OCI-LY7 (cell line): ENCODE data around the gene CNIH2. TPM values are rescaled to one million over a fixed set of nuclear protein-coding genes. Genes with fewer than 3 reads are reported as not detected.

Experiments
- BruUV-seq: library from RNA; stranded (reverse); fragments of 400-500 nt; replicated peaks from 2 replicates; lab custom pipeline; 2021; lab: Mats Ljungman, UMichigan
- CTCF ChIA-PET: fragments of 300-600 bp; sonication (Branson Sonifier 250); formaldehyde crosslinking; loops from one replicate; lab custom pipeline; 2022; ENCODE audit warnings: antibody characterized with exemption; ENCODE audit not compliant: unreplicated experiment; lab: Charles Lee
- POLR2A ChIA-PET: fragments of 300-600 bp; sonication (Branson Sonifier 250); formaldehyde crosslinking; loops from one replicate; lab custom pipeline; 2022; ENCODE audit warnings: antibody characterized with exemption; lab: Charles Lee
- DNase-seq: peaks from one replicate; pipeline ENCODE4 v3.0.0-alpha.2; 2015; ENCODE audit warnings: low spot score
- H2AFZ ChIP-seq: fragments of 200-600 bp; sonication (generic), shearing (Covaris generic); 2 replicates; pipeline ENCODE4 v1.6.1; 2014; ENCODE audit warnings: mild to moderate bottlenecking, antibody characterized with exemption, low read length, moderate library complexity
- H3K27ac ChIP-seq: fragments of 200-600 bp; sonication (generic); 2 replicates; pipeline ENCODE4 v1.5.1; 2014; ENCODE audit warnings: mixed run types, low read depth, mild to moderate bottlenecking, moderate library complexity, low read length, inconsistent platforms; ENCODE audit not compliant: poor library complexity, severe bottlenecking
- H3K36me3 ChIP-seq: fragments of 200-600 bp; sonication (generic); 2 replicates; pipeline ENCODE4 v1.6.1; 2014; ENCODE audit warnings: mild to moderate bottlenecking, antibody characterized with exemption, low read length, moderate library complexity, mixed read lengths; ENCODE audit not compliant: insufficient read depth
- H3K4me1 ChIP-seq: fragments of 200-600 bp; sonication (generic); 2 replicates; pipeline ENCODE4 v1.5.1; 2014; ENCODE audit warnings: mild to moderate bottlenecking, low read length; ENCODE audit not compliant: insufficient read depth, poor library complexity, severe bottlenecking
- H3K4me2 ChIP-seq: fragments of 200-600 bp; sonication (generic); 2 replicates; pipeline ENCODE4 v1.6.1; 2014; ENCODE audit warnings: mild to moderate bottlenecking, low read length
- H3K4me3 ChIP-seq: fragments of 200-600 bp; sonication (generic); 2 replicates; pipeline ENCODE4 v1.5.1; 2014; ENCODE audit warnings: mild to moderate bottlenecking, low read depth, low read length; ENCODE audit not compliant: poor library complexity, severe bottlenecking
- H3K79me2 ChIP-seq: fragments of 200-600 bp; sonication (generic); 2 replicates; pipeline ENCODE4 v1.6.1; 2016; ENCODE audit warnings: low read depth, mild to moderate bottlenecking, low read length, moderate library complexity, mixed read lengths; ENCODE audit not compliant: insufficient read depth
- H3K9me2 ChIP-seq: fragments of 200-600 bp; sonication (generic); 2 replicates; pipeline ENCODE4 v1.6.1; 2016; ENCODE audit warnings: mild to moderate bottlenecking, low read length, mixed read lengths; ENCODE audit not compliant: insufficient read depth
- H3K9me3 ChIP-seq: fragments of 200-600 bp; sonication (generic); 2 replicates; pipeline ENCODE4 v1.6.1; 2014; ENCODE audit warnings: mild to moderate bottlenecking, mixed run types, low read length, mixed read lengths
- H4K20me1 ChIP-seq: fragments of 200-600 bp; sonication (generic); 2 replicates; pipeline ENCODE4 v1.6.1; 2014; ENCODE audit warnings: mild to moderate bottlenecking, antibody characterized with exemption, low read length, moderate library complexity, mixed read lengths; ENCODE audit not compliant: insufficient read depth
- CTCF ChIP-seq: fragments of 200-600 bp; sonication (generic); conservative IDR thresholded peaks from 2 replicates; pipeline ENCODE4 v1.5.1; 2014; ENCODE audit warnings: mild to moderate bottlenecking, antibody characterized with exemption, low read length, moderate library complexity, mixed read lengths
- EZH2phosphoT487 ChIP-seq: fragments of 200-600 bp; sonication (generic); IDR thresholded peaks from 2 replicates; pipeline ENCODE4 v1.6.1; 2018; ENCODE audit warnings: low read depth, borderline replicate concordance, mild to moderate bottlenecking, mixed run types, antibody characterized with exemption, low read length, moderate library complexity, mixed read lengths
- intact Hi-C: fragments of 100-400 bp; cut with micrococcal nuclease; formaldehyde crosslinking; loops from one replicate; pipeline ENCODE4 v1.10.0; 2022; ENCODE audit not compliant: unreplicated experiment
- total RNA-seq, 2 experiments: library from RNA; depleted of rRNA in 1 of 2; stranded (reverse); fragments of >200 nt in 1 of 2; shearing (Covaris generic) in 1 of 2; gene quantifications; 2 replicates each; pipeline ENCODE4 v1.2.3, GENCODE V29; 2014 to 2022

The CNIH2 gene
- total RNA-seq, 2 experiments from 2014 or later, result 0.60 to 2.7 TPM

- ChIA-PET POLR2A (interaction anchor here (1.2 kb wide), 1 partner anchor 19 kb away, joined by 4 read pairs; no protein-coding TSS in a partner anchor), CTCF (no interaction called here)
- no TSS peak for BruUV-seq
- Histone ChIP-seq H3K9me2 (no peaks in the 10 kb centered on the region), H3K36me3 (no peaks in the 10 kb centered on the region), H3K79me2 (no peaks in the 10 kb centered on the region), H3K4me3 (no peak overlapping the region), H3K4me1 (peaks cover 33% of the 10 kb centered on the region), H3K4me2 (no peak overlapping the region), H3K27ac (no peak overlapping the region), H3K9me3 (no peaks in the 10 kb centered on the region), H4K20me1 (no peaks in the 10 kb centered on the region), H2AFZ (no peak overlapping the region)
- no peak for TF ChIP-seq EZH2phosphoT487
- TF ChIP-seq CTCF, result 0 out of 2 replicates have a peak, but pooled peaks have one; percentile 12
- DNase-seq, result no peak
- intact Hi-C loops, result no loop called here
These were observed 53.0 kb downstream of the CNIH2 start for GRCh38 chr11:66330931-66331330.

DNA sequence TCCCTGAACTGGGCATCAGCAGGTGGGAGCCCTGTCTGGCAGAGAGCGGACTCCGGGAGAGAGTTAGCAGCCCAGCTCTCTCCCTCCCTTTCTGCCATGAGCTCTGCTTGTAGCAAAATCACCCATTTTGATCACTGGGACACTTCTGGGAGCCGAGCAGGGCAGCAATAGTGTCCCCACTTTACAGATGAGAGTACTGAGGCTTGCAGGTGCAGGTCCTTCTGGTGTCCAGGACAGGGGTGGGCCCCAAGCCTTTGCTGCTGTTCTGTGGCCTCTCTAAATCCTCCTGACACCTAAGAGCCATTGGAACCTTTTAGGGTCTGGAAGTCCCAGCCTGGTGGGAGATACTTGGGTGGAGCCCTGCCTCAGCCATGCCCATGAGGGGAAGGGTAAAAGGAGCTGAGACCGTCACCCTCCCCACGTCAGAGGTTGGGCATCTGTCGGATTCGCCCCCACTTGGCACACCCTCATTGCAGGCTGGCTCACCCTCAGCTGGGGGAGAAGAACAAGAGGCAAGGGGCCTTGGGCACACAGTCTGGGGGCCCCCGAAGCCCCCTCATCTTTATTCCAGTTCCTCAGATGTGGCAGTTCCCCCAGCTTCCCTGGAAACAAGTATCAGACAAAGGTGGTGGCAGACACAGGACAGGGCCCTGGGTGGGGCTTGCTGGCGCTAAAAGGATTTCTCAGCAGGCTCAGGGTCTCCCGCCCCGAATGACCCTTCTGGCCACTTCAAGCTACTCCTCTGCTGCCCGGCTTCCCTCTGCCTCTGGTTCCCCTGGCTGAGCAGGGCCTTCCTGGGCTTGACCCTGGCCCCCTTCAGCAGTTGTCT is 53.8 kb downstream of the CNIH2 start:
- CTCF ChIA-PET, result no interaction called here
- POLR2A ChIA-PET, result interaction anchor here (1.2 kb wide), 1 partner anchor 20 kb away, joined by 4 read pairs; no protein-coding TSS in a partner anchor
- Histone ChIP-seq H3K27ac (no peak overlapping the region), H3K36me3 (peaks cover 3% of the 10 kb centered on the region; the same call in 1 of the 2 replicates), H3K9me2 (no peaks in the 10 kb centered on the region), H3K79me2 (no peaks in the 10 kb centered on the region), H3K9me3 (no peaks in the 10 kb centered on the region), H3K4me1 (peaks cover 33% of the 10 kb centered on the region), H2AFZ (no peak overlapping the region), H3K4me2 (no peak overlapping the region), H3K4me3 (no peak overlapping the region), H4K20me1 (no peaks in the 10 kb centered on the region)
- BruUV-seq, result no TSS peak
- TF ChIP-seq CTCF (no peak), EZH2phosphoT487 (no peak)
- no peak for DNase-seq
- intact Hi-C loops, result no loop called here
